Neural cell (in vitro differentiated cells): ENCODE measurements around the gene TNFRSF13B. TPM values are rescaled to one million over a fixed set of nuclear protein-coding genes. Genes with fewer than 3 reads are reported as not detected.

ENCODE experiments used
- H2AFZ ChIP-seq: fragments of 200-600, 300-800 bp; sonication (generic), shearing (Covaris generic); 2 replicates; pipeline ENCODE4 v1.6.0; 2014; ENCODE audit warnings: low read depth, mild to moderate bottlenecking, antibody characterized with exemption, low read length, moderate library complexity
- H3F3A ChIP-seq: fragments of 200-600 bp; shearing (Covaris generic); 2 replicates; pipeline ENCODE4 v1.6.1; 2016; ENCODE audit warnings: mild to moderate bottlenecking, moderate library complexity, mixed read lengths, antibody characterized with exemption, low read length; ENCODE audit not compliant: insufficient read depth, poor library complexity, severe bottlenecking
- H3K27ac ChIP-seq: fragments of 200-600, 300-800 bp; sonication (generic), shearing (Covaris generic); 2 replicates; pipeline ENCODE4 v1.5.1; 2014; ENCODE audit warnings: mild to moderate bottlenecking, low read length, moderate library complexity
- H3K27me3 ChIP-seq: fragments of 300-800, 200-600 bp; sonication (generic), shearing (Covaris generic); 2 replicates; pipeline ENCODE4 v1.6.0; 2014; ENCODE audit warnings: mild to moderate bottlenecking, low read depth, low read length, moderate library complexity; ENCODE audit not compliant: insufficient read depth
- H3K36me3 ChIP-seq: fragments of 300-800, 200-600 bp; sonication (generic), shearing (Covaris generic); 2 replicates; pipeline ENCODE4 v1.5.1; 2014; ENCODE audit warnings: mild to moderate bottlenecking, antibody characterized with exemption, low read length, moderate library complexity; ENCODE audit not compliant: insufficient read depth
- H3K4me2 ChIP-seq: fragments of 300-800, 200-600 bp; sonication (generic), shearing (Covaris generic); 2 replicates; pipeline ENCODE4 v1.6.0; 2014; ENCODE audit warnings: mild to moderate bottlenecking, low read length
- H3K4me3 ChIP-seq: fragments of 300-800, 200-600 bp; sonication (generic), shearing (Covaris generic); 2 replicates; pipeline ENCODE4 v1.5.1; 2014; ENCODE audit warnings: mild to moderate bottlenecking, low read length, moderate library complexity
- H3K79me2 ChIP-seq: fragments of 200-600 bp; shearing (Covaris generic); replicated peaks from 2 replicates; pipeline ENCODE4 v1.6.0; 2014; ENCODE audit warnings: mild to moderate bottlenecking, low read length, moderate library complexity; ENCODE audit not compliant: insufficient read depth
- H3K9ac ChIP-seq: fragments of 300-800, 200-600 bp; sonication (generic), shearing (Covaris generic); 2 replicates; pipeline ENCODE4 v1.6.1; 2016; ENCODE audit warnings: mild to moderate bottlenecking, low read length, mixed read lengths
- H3K9me2 ChIP-seq: fragments of 200-600 bp; shearing (Covaris generic); 2 replicates; pipeline ENCODE4 v1.6.1; 2016; ENCODE audit warnings: mild to moderate bottlenecking, low read length, mixed read lengths; ENCODE audit not compliant: insufficient read depth
- H3K9me3 ChIP-seq: fragments of 200-600, 300-800 bp; sonication (generic), shearing (Covaris generic); 2 replicates; pipeline ENCODE4 v1.6.1; 2016; ENCODE audit warnings: mild to moderate bottlenecking, mixed run types, low read length, moderate library complexity, mixed read lengths
- H4K20me1 ChIP-seq: fragments of 200-600 bp; shearing (Covaris generic); 2 replicates; pipeline ENCODE4 v1.6.1; 2016; ENCODE audit warnings: mild to moderate bottlenecking, mixed run types; ENCODE audit not compliant: insufficient read depth
- EP300 ChIP-seq: fragments of 450-650 bp; conservative IDR thresholded peaks from 2 replicates; pipeline ENCODE4 v1.6.1; 2014; ENCODE audit warnings: antibody characterized with exemption, mild to moderate bottlenecking, moderate library complexity; ENCODE audit not compliant: poor library complexity, severe bottlenecking
- EZH2 ChIP-seq: fragments of 200-600, 300-800 bp; shearing (Covaris generic), sonication (generic); IDR thresholded peaks from 2 replicates; pipeline ENCODE4 v1.6.1; 2014; ENCODE audit warnings: antibody characterized with exemption, low read length, borderline replicate concordance, mild to moderate bottlenecking; ENCODE audit not compliant: insufficient read depth, poor library complexity, severe bottlenecking
- MXI1 ChIP-seq: fragments of 450-650 bp; conservative IDR thresholded peaks from 2 replicates; pipeline ENCODE4 v1.6.1; 2014; ENCODE audit warnings: antibody characterized with exemption, mild to moderate bottlenecking; ENCODE audit not compliant: poor library complexity, severe bottlenecking
- POLR2AphosphoS5 ChIP-seq: IDR thresholded peaks from 2 replicates; pipeline ENCODE4 v1.6.1; 2012
- RAD21 ChIP-seq: fragments of 450-650 bp; conservative IDR thresholded peaks from 2 replicates; pipeline ENCODE4 v1.6.1; 2014; ENCODE audit warnings: antibody characterized with exemption, mild to moderate bottlenecking, moderate library complexity
- SMC3 ChIP-seq: fragments of 450-650 bp; conservative IDR thresholded peaks from 2 replicates; pipeline ENCODE4 v1.6.1; 2014; ENCODE audit warnings: antibody characterized with exemption, mild to moderate bottlenecking, moderate library complexity; ENCODE audit not compliant: poor library complexity
- TAF1 ChIP-seq: IDR thresholded peaks from 2 replicates; pipeline ENCODE4 v1.6.1; 2012; ENCODE audit warnings: low read depth
- polyA plus RNA-seq: library from polyadenylated mRNA; depleted of rRNA; stranded (reverse); fragments of >200 nt; gene quantifications from 2 replicates; pipeline ENCODE4 v1.2.3, GENCODE V29; 2014
- TF ChIP-seq, protein P1 (sequence below): IDR thresholded peaks from 2 replicates; pipeline ENCODE4 v1.6.1; 2012; ENCODE audit warnings: borderline replicate concordance
- TF ChIP-seq, protein P2 (sequence below): fragments of 450-650 bp; IDR thresholded peaks from 2 replicates; pipeline ENCODE4 v1.5.1; 2014; ENCODE audit warnings: antibody characterized with exemption, mild to moderate bottlenecking, moderate library complexity; ENCODE audit not compliant: poor library complexity, severe bottlenecking

The TNFRSF13B gene
- polyA plus RNA-seq, 1 donor from 2014 or later = not detected

DNA sequence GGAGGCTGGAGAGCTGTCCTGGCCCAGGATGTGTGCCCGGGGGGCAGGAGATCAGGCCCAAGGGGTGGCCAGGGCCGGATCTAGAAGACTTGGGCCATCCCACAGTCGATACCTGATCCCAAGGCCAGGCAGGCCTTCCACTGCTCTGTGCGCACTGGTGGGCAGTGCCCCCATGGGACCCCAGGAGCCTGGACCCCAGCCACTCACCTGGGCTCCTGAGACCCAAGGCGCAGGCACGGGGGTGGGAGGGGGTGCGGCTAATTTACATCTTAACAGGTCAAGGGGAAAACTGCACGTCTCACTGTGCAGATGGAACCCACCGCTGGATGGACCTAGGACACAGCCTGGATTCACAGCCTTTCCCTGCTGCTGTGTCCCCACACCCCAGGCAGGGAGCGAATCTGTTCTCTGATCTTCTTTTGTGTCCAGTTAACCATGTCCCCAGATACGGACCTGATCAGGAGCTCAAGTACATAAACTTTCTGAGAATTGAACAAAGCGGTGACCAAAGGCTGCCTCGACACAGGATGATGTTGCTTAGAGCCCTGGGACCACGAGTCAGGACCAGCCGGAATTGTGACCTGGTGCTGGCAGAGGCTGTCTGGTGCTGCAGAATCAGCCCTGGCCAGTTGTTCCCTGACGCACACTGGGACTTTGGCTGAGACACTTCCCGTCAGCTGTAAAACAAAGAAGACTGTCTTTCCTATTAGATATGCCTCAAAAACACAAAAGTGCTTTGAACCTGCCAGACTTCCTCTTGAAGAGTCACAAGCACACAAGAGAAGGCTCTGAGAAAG is 60.6 kb downstream of the TNFRSF13B start:
- TF ChIP-seq EP300 (no peak), EZH2 (no peak), MXI1 (no peak), POLR2AphosphoS5 (no peak), RAD21 (no peak), SMC3 (no peak), TAF1 (no peak)
- TF ChIP-seq, protein P1, sequence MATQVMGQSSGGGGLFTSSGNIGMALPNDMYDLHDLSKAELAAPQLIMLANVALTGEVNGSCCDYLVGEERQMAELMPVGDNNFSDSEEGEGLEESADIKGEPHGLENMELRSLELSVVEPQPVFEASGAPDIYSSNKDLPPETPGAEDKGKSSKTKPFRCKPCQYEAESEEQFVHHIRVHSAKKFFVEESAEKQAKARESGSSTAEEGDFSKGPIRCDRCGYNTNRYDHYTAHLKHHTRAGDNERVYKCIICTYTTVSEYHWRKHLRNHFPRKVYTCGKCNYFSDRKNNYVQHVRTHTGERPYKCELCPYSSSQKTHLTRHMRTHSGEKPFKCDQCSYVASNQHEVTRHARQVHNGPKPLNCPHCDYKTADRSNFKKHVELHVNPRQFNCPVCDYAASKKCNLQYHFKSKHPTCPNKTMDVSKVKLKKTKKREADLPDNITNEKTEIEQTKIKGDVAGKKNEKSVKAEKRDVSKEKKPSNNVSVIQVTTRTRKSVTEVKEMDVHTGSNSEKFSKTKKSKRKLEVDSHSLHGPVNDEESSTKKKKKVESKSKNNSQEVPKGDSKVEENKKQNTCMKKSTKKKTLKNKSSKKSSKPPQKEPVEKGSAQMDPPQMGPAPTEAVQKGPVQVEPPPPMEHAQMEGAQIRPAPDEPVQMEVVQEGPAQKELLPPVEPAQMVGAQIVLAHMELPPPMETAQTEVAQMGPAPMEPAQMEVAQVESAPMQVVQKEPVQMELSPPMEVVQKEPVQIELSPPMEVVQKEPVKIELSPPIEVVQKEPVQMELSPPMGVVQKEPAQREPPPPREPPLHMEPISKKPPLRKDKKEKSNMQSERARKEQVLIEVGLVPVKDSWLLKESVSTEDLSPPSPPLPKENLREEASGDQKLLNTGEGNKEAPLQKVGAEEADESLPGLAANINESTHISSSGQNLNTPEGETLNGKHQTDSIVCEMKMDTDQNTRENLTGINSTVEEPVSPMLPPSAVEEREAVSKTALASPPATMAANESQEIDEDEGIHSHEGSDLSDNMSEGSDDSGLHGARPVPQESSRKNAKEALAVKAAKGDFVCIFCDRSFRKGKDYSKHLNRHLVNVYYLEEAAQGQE = no peak
- TF ChIP-seq, protein P2, sequence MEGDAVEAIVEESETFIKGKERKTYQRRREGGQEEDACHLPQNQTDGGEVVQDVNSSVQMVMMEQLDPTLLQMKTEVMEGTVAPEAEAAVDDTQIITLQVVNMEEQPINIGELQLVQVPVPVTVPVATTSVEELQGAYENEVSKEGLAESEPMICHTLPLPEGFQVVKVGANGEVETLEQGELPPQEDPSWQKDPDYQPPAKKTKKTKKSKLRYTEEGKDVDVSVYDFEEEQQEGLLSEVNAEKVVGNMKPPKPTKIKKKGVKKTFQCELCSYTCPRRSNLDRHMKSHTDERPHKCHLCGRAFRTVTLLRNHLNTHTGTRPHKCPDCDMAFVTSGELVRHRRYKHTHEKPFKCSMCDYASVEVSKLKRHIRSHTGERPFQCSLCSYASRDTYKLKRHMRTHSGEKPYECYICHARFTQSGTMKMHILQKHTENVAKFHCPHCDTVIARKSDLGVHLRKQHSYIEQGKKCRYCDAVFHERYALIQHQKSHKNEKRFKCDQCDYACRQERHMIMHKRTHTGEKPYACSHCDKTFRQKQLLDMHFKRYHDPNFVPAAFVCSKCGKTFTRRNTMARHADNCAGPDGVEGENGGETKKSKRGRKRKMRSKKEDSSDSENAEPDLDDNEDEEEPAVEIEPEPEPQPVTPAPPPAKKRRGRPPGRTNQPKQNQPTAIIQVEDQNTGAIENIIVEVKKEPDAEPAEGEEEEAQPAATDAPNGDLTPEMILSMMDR = no peak

DNA sequence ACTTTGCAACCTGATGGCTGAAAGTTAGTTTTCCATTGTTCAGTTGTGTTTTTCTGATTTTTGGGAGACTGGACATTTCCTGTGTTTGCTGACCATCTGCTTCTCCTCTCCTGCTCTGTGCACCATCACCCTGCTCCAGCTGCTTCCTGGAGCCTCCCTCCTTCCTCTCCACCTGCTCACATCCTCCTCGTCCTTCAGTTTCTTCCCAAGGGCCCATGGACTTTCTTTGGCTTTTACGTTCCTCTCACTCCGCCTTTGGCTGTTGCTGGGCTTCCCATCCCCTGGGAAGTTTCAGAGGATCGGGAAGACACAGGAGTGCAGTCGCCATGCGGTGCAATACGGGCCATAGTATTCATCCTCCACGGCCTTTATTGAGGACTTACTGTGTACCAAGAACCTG is 61.6 kb downstream of the TNFRSF13B start:
- H3K79me2 ChIP-seq = no peaks in the 10 kb centered on the region
- no peaks in the 10 kb centered on the region for H3K9me2 ChIP-seq

More for the DNA sequence above, 60.6 kb downstream of the TNFRSF13B start:
- no peaks in the 10 kb centered on the region for H3K9me2 ChIP-seq
- no peaks in the 10 kb centered on the region for H3F3A ChIP-seq
- no peaks in the 10 kb centered on the region for H3K9me3 ChIP-seq
- no peak overlapping the region for H3K27ac ChIP-seq
- H3K79me2 ChIP-seq = no peaks in the 10 kb centered on the region
- no peaks in the 10 kb centered on the region for H3K27me3 ChIP-seq
- H3K4me3 ChIP-seq = no peak overlapping the region
- H3K4me2 ChIP-seq = no peak overlapping the region
- no peaks in the 10 kb centered on the region for H3K36me3 ChIP-seq
- H4K20me1 ChIP-seq = no peaks in the 10 kb centered on the region
- H2AFZ ChIP-seq = no peak overlapping the region
- no peak overlapping the region for H3K9ac ChIP-seq

More for the DNA sequence above, 61.6 kb downstream of the TNFRSF13B start:
- H3K4me3 ChIP-seq = no peak overlapping the region
- no peaks in the 10 kb centered on the region for H3F3A ChIP-seq
- no peak overlapping the region for H3K4me2 ChIP-seq
- no peaks in the 10 kb centered on the region for H4K20me1 ChIP-seq
- TF ChIP-seq EZH2 = no peak
- no peaks in the 10 kb centered on the region for H3K9me3 ChIP-seq
- H3K36me3 ChIP-seq = no peaks in the 10 kb centered on the region
- H3K27ac ChIP-seq = no peak overlapping the region
- no peaks in the 10 kb centered on the region for H3K27me3 ChIP-seq
- no peak overlapping the region for H2AFZ ChIP-seq
- H3K9ac ChIP-seq = no peak overlapping the region
